HG02759 (cell line): Measurements from ENCODE around the gene FN1.
"Not testable (repeated sequence)": the region's sequence is repeated elsewhere in the genome, so short reads cannot be mapped to it uniquely, and the experiment has no call there.

Experiments used
- ATAC-seq: cut with Tn5 transposase; IDR thresholded peaks from one replicate; pipeline ENCODE4 v1.9.1; 2021; ENCODE audit warnings: mild to moderate bottlenecking, moderate library complexity; ENCODE audit not compliant: unreplicated experiment

Gene FN1

DNA sequence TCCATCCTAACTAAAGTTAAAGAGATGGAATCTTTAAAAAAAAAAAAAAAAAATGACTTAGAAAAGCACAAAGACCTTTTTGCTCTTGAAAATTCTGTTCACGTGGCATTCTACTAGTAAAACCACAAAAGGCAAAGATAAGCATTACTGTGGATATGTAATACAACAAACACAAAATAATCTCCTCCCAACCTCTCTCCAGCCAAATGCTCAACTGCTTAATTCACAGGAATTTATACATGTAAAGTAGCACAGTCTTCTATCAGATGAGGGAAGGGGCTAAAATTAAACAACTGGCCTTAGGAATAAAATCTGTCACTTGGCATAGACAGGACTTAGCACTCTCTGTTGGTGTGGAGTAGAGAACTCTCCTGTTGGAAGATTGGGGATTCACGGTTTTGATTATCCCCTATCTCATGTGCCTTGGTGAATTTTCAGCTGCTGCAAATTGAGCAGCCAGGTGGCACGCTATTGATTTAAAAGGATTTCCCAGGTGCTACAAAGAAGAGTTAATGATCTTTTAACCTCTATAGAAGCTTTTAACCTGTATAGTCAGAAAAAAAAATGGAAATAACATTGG lies 66.6 kb downstream of the FN1 start:
- ATAC-seq: no peak

DNA sequence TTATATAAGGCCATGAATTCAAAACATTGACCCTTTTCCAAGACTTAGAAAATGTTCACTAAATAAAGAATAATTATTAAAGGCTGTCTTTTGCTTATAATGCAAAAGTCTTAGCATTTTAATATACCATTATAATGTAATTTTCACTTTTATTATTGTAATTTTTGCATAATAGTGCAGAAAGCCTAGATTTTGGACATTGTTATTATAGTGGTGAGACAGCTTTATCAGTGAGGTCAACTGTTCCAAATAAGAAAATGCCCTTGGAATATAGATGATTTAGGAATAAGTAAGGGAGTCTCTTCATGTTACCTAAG lies 67.4 kb downstream of the FN1 start:
- no peak for ATAC-seq

DNA sequence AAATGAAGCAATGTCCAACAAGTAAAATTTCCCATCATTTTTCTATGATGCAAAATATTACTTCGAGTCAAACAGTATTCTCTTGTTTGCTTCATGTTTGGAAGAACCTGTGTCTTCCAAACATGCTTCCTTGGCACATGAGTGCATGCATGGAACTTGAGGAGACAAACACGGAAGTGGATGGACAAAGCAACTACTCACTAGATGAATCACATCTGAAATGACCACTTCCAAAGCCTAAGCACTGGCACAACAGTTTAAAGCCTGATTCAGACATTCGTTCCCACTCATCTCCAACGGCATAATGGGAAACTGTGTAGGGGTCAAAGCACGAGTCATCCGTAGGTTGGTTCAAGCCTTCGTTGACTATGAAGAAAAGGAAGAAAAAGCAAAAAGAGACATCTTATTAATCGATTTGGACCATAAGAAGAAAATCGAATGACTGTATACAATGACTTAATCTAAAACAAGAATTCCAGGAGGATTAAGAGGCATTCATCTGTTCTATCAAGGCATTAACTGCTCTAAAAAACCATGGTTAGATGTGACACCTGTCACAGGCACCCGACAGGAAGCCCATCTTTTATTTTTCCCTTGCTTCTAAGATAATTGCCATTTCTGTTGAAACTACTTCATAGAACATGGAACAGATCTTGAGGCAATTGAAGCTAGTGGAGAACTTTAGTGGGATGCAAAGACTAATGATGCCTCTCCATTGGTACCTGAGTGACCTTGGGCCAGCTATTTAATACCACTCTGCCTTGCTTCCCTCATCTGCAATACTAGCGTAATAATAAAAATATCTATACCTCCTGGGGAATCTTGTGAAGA lies 68.0 kb downstream of the FN1 start:
- no peak for ATAC-seq

DNA sequence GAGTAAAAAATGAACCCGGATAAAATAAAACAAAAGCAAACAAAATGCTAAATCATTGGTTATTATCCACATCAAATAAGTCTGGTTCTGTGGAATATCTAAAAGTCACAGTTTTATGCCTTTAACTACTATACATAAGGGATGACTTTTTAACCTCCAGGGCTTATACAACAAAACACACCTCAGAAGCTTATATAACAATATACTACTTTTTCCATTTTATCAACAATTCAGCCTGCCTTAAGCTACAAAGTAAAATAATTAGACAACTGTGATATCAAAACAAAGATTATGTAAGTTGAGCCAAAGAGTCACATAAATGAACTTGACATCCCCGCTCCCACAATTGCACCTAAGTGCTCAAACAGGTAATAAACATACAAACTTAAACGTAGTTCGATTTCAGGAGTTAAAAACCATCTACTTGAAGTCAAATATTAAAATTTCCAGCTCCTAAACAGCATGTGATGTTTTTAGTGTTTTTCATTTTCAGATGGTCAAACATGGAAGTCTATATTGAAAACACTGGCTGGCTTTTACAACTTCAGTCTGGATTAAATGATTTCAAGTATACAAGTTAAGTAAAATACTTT lies 69.3 kb downstream of the FN1 start:
- no peak for ATAC-seq

DNA sequence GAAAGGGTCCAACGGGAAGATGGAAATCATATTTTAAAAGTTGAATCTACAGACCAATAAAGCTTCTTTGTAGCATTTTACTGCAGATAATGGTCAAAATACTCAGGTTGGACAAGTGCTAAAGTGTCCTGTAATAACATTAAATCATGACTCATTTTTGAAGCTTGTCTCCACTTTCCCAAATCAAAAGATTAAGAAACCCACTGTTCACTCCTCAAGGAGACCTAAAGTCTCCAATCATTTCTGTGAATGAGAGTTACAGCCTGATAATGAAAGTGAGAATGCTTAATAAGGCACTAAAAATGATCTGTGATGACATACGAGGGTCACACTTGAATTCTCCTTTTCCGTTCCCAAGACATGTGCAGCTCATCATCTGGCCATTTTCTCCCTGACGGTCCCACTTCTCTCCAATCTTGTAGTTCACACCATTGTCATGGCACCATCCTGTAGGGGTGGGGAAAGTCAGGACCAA lies 70.6 kb downstream of the FN1 start:
- ATAC-seq: no peak

DNA sequence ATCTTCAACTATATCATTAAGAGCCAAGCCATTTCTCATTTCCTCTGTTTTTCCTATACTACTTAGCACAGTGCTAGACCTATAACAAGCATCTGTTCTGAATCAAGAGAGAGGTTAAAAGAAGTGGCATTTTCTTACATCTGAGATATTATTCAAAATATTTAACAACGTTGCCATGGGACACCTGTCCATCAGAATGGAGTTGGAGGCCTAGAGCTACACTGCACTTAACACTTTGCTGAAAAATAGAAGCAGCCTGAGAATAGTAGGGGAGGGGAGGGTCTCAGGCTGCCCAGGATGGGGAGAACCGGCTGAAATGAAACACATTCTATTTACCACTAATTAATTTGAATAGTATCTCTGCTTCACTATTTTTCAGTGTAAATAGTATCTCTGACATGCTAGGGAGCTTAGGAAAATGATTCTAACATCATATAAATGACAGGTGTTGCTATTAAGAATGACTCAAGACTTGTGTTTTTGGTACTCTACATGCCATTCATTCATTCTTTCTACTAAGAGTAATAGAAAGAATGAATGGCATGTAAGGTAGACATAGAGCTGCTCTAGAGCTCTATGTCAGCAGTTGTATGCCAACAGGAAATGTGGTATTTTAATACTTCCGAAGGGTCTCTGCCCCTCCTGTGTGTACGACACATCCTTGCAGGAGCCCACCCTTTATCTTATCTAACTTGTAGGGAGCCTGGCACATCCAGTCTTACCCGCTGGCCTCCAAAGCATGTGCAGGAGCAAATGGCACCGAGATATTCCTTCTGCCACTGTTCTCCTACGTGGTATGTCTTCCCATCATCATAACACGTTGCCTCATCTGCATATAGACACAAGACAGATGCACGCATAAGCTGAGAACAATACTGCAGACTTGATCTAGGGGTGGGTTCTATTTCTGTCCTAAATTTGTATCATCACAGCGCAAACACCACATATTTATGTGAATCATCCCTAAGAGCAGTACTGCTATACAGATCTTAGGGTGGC lies 71.4 kb downstream of the FN1 start:
- no peak for ATAC-seq

DNA sequence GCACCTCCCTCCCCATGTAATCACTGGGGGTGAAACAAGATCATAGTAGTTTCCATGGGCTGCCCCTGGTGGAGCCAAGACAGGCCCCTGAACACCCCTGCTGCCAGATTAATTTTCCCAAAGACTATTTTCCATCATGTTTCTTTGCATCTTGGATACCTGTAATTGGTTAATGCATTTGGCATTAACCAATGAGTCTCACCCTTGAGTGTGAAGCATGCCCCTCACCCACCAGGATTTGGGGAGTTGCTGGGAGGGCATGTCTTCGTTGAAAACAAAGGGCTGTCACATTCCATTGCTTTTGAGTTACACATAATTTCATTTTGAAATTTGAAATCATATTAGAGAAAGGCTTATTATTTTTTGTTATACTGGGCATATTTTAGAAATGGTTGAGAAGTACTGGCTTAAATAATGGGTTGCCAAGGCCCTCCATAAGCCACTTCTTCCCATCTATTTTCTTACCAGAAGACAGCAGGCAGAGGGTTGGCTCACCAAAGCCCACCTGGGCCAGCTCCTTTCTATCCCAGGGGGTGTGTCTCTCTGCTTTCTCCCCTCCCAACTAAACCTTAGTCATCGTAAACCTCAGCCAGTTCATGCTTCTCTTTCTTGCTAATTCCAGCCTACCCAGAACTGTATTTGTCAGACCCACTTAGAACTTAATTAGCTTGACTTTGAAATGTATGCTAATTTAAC lies 72.3 kb downstream of the FN1 start:
- no peak for ATAC-seq

DNA sequence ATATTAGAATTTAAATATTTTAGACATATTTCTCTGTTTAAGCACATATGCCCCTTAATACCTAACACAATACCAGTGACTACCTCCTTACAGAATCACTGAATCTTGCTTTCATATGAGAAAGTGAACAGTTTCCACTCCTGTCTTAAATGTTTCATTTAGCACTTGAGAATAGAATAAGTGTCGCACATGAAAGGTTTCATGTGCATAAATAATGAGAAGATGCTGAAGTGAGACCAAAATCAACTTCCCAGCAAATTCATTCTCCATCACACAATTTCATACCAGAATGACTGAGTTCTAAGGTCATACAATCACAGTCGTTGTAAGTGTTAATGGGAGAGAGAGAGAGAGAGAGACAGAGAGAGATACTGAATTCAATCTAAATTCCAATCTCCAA lies 72.8 kb downstream of the FN1 start:
- ATAC-seq: no peak

DNA sequence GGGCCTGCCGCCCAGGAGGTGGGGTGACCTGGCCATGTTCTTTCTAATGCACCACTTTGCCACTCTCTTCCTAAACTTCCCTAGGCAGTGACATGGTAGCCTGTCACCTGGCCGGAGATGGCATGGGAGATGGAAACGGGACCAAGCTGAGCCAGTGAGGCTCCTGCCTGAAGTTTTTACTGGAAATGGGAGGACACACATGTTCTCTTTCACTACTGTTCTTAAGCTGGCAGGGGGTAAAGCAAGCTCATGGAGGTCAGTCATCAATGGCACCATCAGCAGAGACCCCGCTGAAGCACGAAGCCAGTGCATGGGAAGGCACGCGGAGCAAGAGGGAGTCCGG lies 73.3 kb downstream of the FN1 start:
- no peak for ATAC-seq

DNA sequence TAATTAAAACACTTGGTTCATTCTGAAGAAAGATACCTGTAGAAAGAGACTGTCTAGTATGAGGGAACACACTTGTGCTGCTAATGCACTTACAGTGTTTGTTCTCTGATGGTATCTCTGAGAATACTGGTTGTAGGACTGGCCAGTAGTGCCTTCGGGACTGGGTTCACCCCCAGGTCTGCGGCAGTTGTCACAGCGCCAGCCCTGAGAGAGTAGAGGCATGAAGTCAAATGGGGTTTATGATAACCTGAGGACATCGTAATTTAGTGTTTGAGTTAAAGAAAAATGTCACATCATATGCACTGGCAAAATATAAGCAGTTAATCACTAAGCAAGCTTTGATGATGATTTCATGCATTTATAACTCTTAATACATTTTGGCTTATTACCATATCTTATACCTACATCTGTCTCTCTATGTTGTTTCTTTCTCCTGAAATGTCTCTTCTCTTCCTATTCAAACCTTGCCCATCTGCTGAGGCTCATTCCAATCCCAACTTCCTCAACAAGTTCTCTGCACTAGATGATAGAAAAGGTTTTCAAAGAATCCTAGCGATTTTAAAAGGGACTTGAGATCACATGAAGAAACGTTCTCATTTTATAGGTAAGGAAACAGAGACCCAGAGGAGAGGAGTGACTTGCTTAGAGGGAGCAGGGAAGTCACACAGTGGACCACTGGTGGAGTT lies 73.8 kb downstream of the FN1 start:
- ATAC-seq: no peak

DNA sequence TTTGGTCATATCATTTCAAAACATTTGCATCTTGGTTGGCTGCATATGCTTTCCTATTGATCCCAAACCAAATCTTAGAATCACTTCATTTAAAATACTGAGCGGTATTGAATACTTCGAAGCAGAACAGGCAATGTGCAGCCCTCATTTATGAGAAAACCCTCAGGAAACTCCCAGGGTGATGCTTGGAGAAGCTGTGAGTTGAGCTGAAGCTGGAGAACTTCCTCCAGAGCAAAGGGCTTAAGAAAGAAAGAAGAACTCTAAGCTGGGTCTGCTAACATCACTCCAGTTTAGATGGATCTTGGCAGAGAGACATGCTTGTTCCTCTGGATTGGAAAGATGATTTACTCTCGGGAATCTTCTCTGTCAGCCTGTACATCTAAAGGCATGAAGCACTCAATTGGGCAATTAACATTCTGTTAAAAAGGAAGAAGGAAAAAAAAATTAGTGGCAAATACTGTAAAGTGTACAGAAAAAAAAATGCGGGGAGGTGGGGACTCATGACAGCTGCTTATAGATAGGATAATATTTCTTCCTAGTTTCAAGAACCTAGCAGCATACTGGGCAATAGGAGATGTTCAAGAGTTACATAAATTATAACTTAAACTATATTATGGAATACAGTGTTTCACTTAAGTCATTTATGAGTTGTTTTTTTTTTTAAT lies 74.5 kb downstream of the FN1 start:
- ATAC-seq: no peak

DNA sequence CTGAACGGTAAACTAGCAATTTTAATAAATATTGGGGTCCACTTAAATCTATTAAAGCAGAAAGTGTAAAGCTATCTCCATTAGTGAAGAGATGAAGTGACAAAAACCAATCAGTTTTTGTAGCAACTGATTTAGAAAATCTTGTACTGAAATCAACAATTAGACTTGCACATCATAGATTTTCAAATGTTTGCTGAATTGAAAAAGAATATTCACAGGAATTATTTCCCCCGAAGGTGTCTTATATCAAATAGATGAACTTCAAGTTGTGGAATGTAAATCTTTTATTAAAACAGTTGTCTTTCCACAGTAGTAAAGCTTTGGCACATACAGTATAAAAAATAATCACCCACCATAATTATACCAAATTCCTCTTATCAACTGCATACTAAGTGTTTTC lies 75.3 kb downstream of the FN1 start:
- no peak for ATAC-seq

DNA sequence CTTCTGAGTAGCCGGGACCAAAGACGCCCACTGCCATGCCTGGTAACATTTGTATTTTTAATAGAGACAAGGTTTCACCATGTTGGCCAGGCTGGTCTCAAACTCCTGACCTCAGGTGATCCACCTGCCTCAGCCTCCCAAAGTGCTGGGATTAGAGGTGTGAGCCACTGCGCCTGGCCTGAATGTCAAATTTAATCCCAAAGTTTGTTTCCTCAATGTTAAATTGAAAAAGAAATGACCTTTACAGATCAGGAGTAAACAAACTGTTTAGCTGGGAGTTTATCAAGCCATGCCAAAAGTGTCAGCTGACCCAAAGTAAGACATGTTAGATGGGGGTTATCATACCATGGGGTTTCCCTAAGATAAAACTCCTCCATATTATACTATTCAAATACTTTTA lies 75.8 kb downstream of the FN1 start:
- not testable (repeated sequence) for ATAC-seq

DNA sequence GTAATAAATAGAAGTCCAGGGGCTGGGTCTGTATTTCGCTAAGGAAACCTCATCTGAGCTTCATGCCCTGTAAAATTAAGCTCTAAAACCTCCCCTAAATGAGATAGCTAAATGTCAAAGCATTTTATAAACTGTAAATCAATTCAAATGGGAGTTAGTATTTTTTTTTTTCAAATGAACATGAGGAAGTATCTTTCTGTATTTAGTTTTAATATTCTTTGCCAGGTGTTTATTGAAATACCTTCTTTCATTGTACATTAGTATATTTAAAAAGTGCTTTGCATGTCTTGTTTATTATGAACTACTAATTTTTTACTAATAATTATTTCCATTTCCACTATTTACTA lies 76.3 kb downstream of the FN1 start:
- no peak for ATAC-seq

DNA sequence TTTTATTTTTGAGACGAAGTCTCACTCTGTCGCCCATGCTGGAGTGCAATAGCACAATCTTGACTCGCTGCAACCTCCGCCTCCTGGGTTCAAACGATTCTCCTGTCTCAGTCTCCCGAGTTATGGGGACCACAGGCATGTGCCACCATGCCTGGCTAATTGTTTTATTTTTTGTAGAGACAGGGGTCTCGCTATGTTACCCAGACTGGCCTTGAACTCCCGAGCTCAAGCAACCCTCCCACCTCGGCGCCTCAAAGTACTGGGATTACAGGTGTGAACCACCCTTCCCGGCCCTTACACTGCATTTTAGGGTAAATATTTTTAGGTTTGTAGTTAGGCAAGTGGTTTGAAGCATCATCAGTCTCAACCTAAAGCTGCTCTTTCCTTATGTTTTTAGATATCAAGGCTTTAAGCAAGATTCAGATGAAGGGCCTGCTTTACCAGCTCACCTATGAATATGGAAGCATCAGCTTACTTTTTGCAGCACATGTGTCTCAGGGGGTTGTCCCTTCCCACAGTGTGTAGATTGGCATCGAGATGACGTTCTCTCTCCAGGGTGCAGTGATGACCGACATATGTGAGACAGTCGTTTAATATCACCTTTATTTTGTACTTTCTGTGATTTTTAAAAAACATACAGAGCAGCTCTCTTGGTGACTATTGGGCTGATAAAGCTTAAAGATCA lies 76.8 kb downstream of the FN1 start:
- no peak for ATAC-seq

DNA sequence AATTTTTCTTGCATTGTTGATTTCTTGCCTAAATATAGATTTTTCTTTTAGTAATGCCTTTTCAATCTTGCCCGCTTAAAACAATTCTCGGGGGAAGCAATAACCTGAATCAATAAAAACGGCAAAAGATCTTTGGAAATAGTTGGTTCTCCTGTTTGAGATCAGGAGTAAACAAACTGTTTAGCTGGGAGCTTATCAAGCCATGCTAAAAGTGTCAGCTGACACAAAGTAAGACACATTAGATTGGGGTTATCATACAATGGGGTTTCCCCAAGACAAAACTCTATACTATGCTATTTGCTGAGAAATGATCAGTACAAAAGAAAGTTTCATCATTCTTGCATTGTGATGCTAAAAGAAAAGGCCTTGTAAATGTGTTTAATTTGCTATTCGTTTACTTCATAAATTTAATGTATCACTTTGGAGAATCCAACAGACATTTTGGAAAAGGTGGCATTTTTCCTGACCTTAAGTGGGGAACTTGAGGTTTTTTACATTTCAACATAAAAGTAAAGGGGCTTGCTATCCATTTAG lies 77.5 kb downstream of the FN1 start:
- no peak for ATAC-seq

DNA sequence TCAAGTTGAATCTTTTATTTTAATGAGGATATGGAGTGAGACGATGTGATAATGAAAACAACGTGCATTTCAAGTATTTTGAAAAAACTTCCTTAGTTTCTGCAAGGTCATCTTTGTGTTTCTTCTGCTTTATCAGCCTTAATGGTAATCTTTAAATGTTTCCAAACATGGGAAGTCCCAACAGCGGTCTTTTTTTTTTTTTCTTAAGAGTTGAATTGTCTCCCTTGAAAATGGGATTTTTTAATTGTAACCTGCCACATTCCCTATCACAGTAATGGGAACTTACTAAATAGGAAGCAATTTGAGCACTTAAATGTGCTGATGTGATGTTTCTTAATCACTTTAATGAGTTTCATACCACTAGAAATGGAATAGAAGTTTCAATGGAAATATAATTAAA lies 78.2 kb downstream of the FN1 start:
- no peak for ATAC-seq

DNA sequence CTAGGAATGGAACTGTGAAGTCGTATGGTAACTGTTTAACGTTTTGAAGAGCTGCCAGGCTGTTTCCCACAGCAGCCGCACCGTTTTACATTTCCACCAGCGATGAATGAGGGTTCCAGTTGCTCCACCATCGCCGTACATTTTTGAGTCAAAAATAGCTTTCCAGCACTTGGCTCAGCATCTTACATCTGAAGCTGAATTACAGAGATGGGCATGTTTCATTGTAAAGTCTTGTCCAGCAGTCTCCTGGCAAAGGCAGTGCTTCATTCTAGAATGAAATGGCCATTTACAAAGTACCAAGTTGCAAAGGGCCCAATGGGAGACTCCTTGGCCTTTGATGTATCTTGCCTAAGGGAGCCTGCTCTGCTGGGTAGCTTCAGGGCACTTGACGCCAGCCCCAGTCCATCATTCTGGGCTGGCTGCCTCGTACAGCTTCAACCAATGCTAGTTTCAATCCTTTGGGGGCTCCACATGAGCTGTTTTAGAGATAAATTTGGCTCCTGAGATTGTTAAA lies 78.9 kb downstream of the FN1 start:
- no peak for ATAC-seq
